HG03558 (cell line): ENCODE results near the gene ZNF805.
"Not testable (repeated sequence)": the region's sequence is repeated elsewhere in the genome, so short reads cannot be mapped to it uniquely, and the experiment has no call there.

ENCODE experiments used
- ATAC-seq: cut with Tn5 transposase; IDR thresholded peaks from one replicate; pipeline ENCODE4 v1.9.1; 2021; ENCODE audit warnings: moderate number of reproducible peaks; ENCODE audit not compliant: unreplicated experiment; ENCODE audit errors: extremely low read depth

ZNF805 gene

GRCh38 chr19:57240311-57241090 is at the start of gene ZNF805:
TSS of gene ZNF805 (plus strand) at chr19:57240632. CDS start at chr19:57240892, 260 bp downstream.
- ATAC-seq, result no peak

GRCh38 chr19:57191141-57192076 is 49.0 kb upstream of the ZNF805 start, which contains the start of gene ZNF264:
TSS of gene ZNF264 (plus strand) at chr19:57191500. CDS start at chr19:57191914, 414 bp downstream.
- peak; percentile 68 for ATAC-seq

- ATAC-seq, result no peak
Observed at GRCh38 chr19:57192077-57192420, 48.4 kb upstream of the ZNF805 start.

GRCh38 chr19:57192993-57193392 is 47.4 kb upstream of the ZNF805 start:
- no peak for ATAC-seq

- not testable (repeated sequence) for ATAC-seq
Observed at GRCh38 chr19:57197874-57198273, 42.6 kb upstream of the ZNF805 start.

- ATAC-seq, result no peak
Observed at GRCh38 chr19:57202160-57202559, 38.3 kb upstream of the ZNF805 start.

- ATAC-seq, result no peak
Observed at GRCh38 chr19:57210381-57210780, 30.1 kb upstream of the ZNF805 start.

GRCh38 chr19:57212109-57212508 is 28.3 kb upstream of the ZNF805 start:
- ATAC-seq, result no peak

GRCh38 chr19:57227502-57227901 is 12.9 kb upstream of the ZNF805 start:
- no peak for ATAC-seq

- ATAC-seq, result no peak
Observed at GRCh38 chr19:57231686-57232085, 8.7 kb upstream of the ZNF805 start.

GRCh38 chr19:57233207-57233606 is 7.2 kb upstream of the ZNF805 start:
- no peak for ATAC-seq

GRCh38 chr19:57239982-57240310 is 486 bp upstream of the ZNF805 start:
- ATAC-seq, result no peak

- ATAC-seq, result no peak
Observed at GRCh38 chr19:57241176-57241575, 744 bp downstream of the ZNF805 start.

- ATAC-seq, result no peak
Observed at GRCh38 chr19:57242821-57243220, 2.4 kb downstream of the ZNF805 start.

GRCh38 chr19:57244513-57244912 is 4.1 kb downstream of the ZNF805 start:
- ATAC-seq, result no peak

- ATAC-seq, result no peak
Observed at GRCh38 chr19:57245066-57245465, 4.6 kb downstream of the ZNF805 start.

GRCh38 chr19:57245959-57246358 is 5.5 kb downstream of the ZNF805 start:
- ATAC-seq, result no peak

GRCh38 chr19:57248646-57249045 is 8.2 kb downstream of the ZNF805 start:
- no peak for ATAC-seq

GRCh38 chr19:57249329-57249728 is 8.9 kb downstream of the ZNF805 start:
- no peak for ATAC-seq

GRCh38 chr19:57253767-57254166 is 13.3 kb downstream of the ZNF805 start:
- not testable (repeated sequence) for ATAC-seq

- no peak for ATAC-seq
Observed at GRCh38 chr19:57262044-57262443, 21.6 kb downstream of the ZNF805 start.
